A549 (cell line): Measurements from ENCODE around the gene KCNK3. TPM values are rescaled to one million over a fixed set of nuclear protein-coding genes. Genes with fewer than 3 reads are reported as not detected.

ENCODE experiments used
- ATAC-seq, 2 experiments: fragments of 200-7000 bp in 1 of 2; fragments of >200 bp in 1 of 2; cut with Nextera tagmentation in 1 of 2; cut with Tn5 transposase in 1 of 2; 3 replicates each; pipeline versions ENCODE4 v1.8.0 to v1.9.1; 2018 to 2020; ENCODE audit warnings: mild to moderate bottlenecking in 1 of 2, moderate library complexity in 1 of 2
- CTCF ChIA-PET: fragments of 300-600 bp; sonication (Branson Sonifier 250); formaldehyde crosslinking; extraction: SDS; loops from one replicate; lab custom pipeline; 2021; ENCODE audit warnings: antibody characterized with exemption, inconsistent platforms; lab: Yijun Ruan, JAX
- POLR2A ChIA-PET: fragments of 350-600 bp; formaldehyde crosslinking; extraction: SDS; loops from one replicate; lab custom pipeline; 2021; ENCODE audit warnings: antibody characterized with exemption, inconsistent platforms; lab: Yijun Ruan, JAX
- DNase-seq, 2 experiments: peaks; one replicate each; pipeline versions ENCODE4 v3.0.0 to v3.0.0-alpha.2; 2011 to 2016; ENCODE audit warnings: low read depth in 1 of 2, low spot score in 1 of 2
- FAIRE-seq: peaks from 2 replicates; lab custom pipeline; 2011; peaks lifted over from hg19 to GRCh38; lab: Jason Lieb, UNC
- H3K27ac ChIP-seq, 2 experiments: fragments of >200 bp; sonication (Bioruptor Twin); formaldehyde crosslinking; 3 replicates each; pipeline ENCODE4 v1.5.1; 2016 to 2017
- H3K4me1 ChIP-seq: fragments of >200 bp; sonication (Bioruptor Twin); formaldehyde crosslinking; 3 replicates; pipeline ENCODE4 v1.6.1; 2016
- H3K4me2 ChIP-seq: fragments of >200 bp; sonication (Bioruptor Twin); formaldehyde crosslinking; 3 replicates; pipeline ENCODE4 v1.6.1; 2016
- H3K4me3 ChIP-seq: fragments of >200 bp; sonication (Bioruptor Twin); formaldehyde crosslinking; 3 replicates; pipeline ENCODE4 v1.5.1; 2016
- H3K9me3 ChIP-seq: fragments of >200 bp; sonication (Bioruptor Twin); formaldehyde crosslinking; 3 replicates; pipeline ENCODE4 v1.6.1; 2016
- GATA3 ChIP-seq: IDR thresholded peaks from 2 replicates; pipeline ENCODE4 v1.6.1; 2012; ENCODE audit warnings: borderline replicate concordance
- HEYL ChIP-seq: fragments of 250-450 bp; sonication (Bioruptor Pico); IDR thresholded peaks from 2 replicates; pipeline ENCODE4 v1.8.0; 2021; ENCODE audit warnings: mild to moderate bottlenecking, moderate library complexity
- HOXB5 ChIP-seq: fragments of 250-450 bp; sonication (Bioruptor Pico); IDR thresholded peaks from 2 replicates; pipeline ENCODE4 v1.5.0; 2020; ENCODE audit warnings: mild to moderate bottlenecking, moderate library complexity
- JUNB ChIP-seq: fragments of >200 bp; sonication (Bioruptor Twin); formaldehyde crosslinking; IDR thresholded peaks from 2 replicates; pipeline ENCODE4 v1.6.1; 2016
- KDM1A ChIP-seq: fragments of 200-600 bp; sonication (generic); IDR thresholded peaks from 2 replicates; pipeline ENCODE4 v1.6.1; 2016; ENCODE audit warnings: low read depth, mild to moderate bottlenecking
- KDM5A ChIP-seq: fragments of 200-600 bp; sonication (generic); IDR thresholded peaks from 2 replicates; pipeline ENCODE4 v1.6.1; 2016; ENCODE audit warnings: antibody characterized with exemption, mild to moderate bottlenecking
- MAFK ChIP-seq: fragments of 450-650 bp; IDR thresholded peaks from 2 replicates; pipeline ENCODE4 v1.6.1; 2014; ENCODE audit not compliant: partially characterized antibody
- NFE2L2 ChIP-seq: fragments of 150-350 bp; conservative IDR thresholded peaks from 2 replicates; pipeline ENCODE4 v1.6.1; 2014; ENCODE audit warnings: low read length
- PHF8 ChIP-seq: fragments of 200-600 bp; sonication (generic); IDR thresholded peaks from 2 replicates; pipeline ENCODE4 v1.6.1; 2016; ENCODE audit warnings: low read depth, mild to moderate bottlenecking, antibody characterized with exemption, moderate library complexity, borderline replicate concordance
- POLR2A ChIP-seq: IDR thresholded peaks from 2 replicates; pipeline ENCODE4 v1.6.1; 2012; ENCODE audit warnings: mild to moderate bottlenecking, low read length
- RAD21 ChIP-seq, 2 experiments: fragments of >200 bp in 1 of 2; sonication (Bioruptor Twin) in 1 of 2; formaldehyde crosslinking in 1 of 2; IDR thresholded peaks in 1 of 2; conservative IDR thresholded peaks in 1 of 2; 2 replicates in 1 of 2; 3 replicates in 1 of 2; pipeline ENCODE4 v1.6.1; 2012 to 2018; ENCODE audit warnings: inconsistent platforms in 1 of 2
- RFX5 ChIP-seq: fragments of 450-650 bp; IDR thresholded peaks from 2 replicates; pipeline ENCODE4 v1.7.1; 2014; ENCODE audit warnings: antibody characterized with exemption, mild to moderate bottlenecking, moderate library complexity
- TFCP2L1 ChIP-seq: fragments of 250-450 bp; sonication (Bioruptor Pico); IDR thresholded peaks from 2 replicates; pipeline ENCODE4 v1.5.0; 2021; ENCODE audit warnings: mild to moderate bottlenecking
- TP53 ChIP-seq: fragments of 250-450 bp; sonication (Bioruptor Pico); IDR thresholded peaks from 2 replicates; pipeline ENCODE4 v1.5.0; 2021; ENCODE audit warnings: mild to moderate bottlenecking, moderate library complexity
- ZFP36 ChIP-seq: fragments of 450-650 bp; IDR thresholded peaks from 2 replicates; pipeline ENCODE4 v1.6.1; 2014; ENCODE audit warnings: borderline replicate concordance; ENCODE audit not compliant: partially characterized antibody
- ZSCAN20 ChIP-seq: fragments of 250-450 bp; sonication (Bioruptor Pico); IDR thresholded peaks from 2 replicates; pipeline ENCODE4 v1.8.0; 2022; ENCODE audit warnings: mild to moderate bottlenecking, moderate library complexity
- WGBS: methylation state at CpG from one replicate; pipeline ENCODE4 v1.1.6; 2017; ENCODE audit errors: missing lambda C conversion rate; 5-methylcytosine and 5-hydroxymethylcytosine counted together
- polyA plus RNA-seq, 4 experiments: library from polyadenylated mRNA; depleted of rRNA in 3 of 4; stranded (reverse); fragments of >200 nt; fragmentation: RNase III in 1 of 4; extraction: RNeasy Plus Mini Kit Qiagen cat#74134 plus additional on column Dnase treatment in 1 of 4; gene quantifications; 2 replicates in 3 of 4; 3 replicates in 1 of 4; pipeline ENCODE4 v1.2.3, GENCODE V29; 2011 to 2017
- TF ChIP-seq, protein P1 (sequence below): IDR thresholded peaks from 2 replicates; pipeline ENCODE4 v1.6.1; 2012; ENCODE audit warnings: low read depth, borderline replicate concordance
- TF ChIP-seq, protein P2 (sequence below): fragments of 450-650 bp; IDR thresholded peaks from 2 replicates; pipeline ENCODE4 v1.6.1; 2014; ENCODE audit warnings: antibody characterized with exemption
- TF ChIP-seq, protein P3 (sequence below): fragments of 250-450 bp; sonication (Bioruptor Pico); IDR thresholded peaks from 2 replicates; pipeline ENCODE4 v1.5.0; 2020; ENCODE audit warnings: low read depth, mild to moderate bottlenecking, moderate library complexity

Gene KCNK3
- polyA plus RNA-seq, 2 of the 4 experiments (the other 2 are of a cell fraction), result 2.4 to 2.8 TPM

DNA sequence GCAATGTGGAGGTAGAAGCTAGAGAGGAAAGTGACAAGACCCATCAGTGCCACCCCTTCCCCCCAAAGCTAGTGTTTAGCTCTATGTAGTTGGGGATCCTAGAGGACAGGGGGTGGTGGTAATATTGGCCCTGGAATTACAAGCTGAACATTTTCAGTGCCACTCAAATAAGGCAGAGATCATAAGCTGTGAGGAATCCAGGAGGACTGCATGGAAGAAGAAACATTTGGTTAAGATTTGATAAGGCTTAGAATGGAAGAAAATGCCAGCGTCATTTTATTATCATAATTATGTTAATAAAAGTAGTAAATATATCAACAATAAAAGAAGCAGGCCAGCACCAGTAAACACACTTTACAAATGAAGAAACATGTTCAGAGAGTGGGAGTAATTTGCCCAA is 33.7 kb downstream of the KCNK3 start:
- POLR2A ChIA-PET, result interaction anchor here (0.6 kb wide), 1 partner anchor 27 kb away, joined by 3 read pairs; no protein-coding TSS in a partner anchor
- peaks cover 74% of the 10 kb centered on the region for H3K4me1 ChIP-seq
- DNase-seq (no peak), FAIRE-seq (no peak), ATAC-seq (no peak)
- H3K9me3 ChIP-seq, result no peaks in the 10 kb centered on the region
- peak overlapping the region; percentile 94 for H3K27ac ChIP-seq
- 0 out of 3 replicates have a peak overlapping the region, but pooled peaks have one; percentile 78 for H3K4me2 ChIP-seq
- no peak for TF ChIP-seq RFX5
- TF ChIP-seq ZFP36, result peak; percentile 98
- no peak overlapping the region for H3K4me3 ChIP-seq
- CTCF ChIA-PET, result interaction anchor here (0.7 to 5.0 kb wide), 4 partner anchors 8 to 222 kb away, joined by 4 to 47 read pairs (median 24); no protein-coding TSS in a partner anchor
- WGBS, result 38% methylated on average over 1 of the region's 1 CpG

DNA sequence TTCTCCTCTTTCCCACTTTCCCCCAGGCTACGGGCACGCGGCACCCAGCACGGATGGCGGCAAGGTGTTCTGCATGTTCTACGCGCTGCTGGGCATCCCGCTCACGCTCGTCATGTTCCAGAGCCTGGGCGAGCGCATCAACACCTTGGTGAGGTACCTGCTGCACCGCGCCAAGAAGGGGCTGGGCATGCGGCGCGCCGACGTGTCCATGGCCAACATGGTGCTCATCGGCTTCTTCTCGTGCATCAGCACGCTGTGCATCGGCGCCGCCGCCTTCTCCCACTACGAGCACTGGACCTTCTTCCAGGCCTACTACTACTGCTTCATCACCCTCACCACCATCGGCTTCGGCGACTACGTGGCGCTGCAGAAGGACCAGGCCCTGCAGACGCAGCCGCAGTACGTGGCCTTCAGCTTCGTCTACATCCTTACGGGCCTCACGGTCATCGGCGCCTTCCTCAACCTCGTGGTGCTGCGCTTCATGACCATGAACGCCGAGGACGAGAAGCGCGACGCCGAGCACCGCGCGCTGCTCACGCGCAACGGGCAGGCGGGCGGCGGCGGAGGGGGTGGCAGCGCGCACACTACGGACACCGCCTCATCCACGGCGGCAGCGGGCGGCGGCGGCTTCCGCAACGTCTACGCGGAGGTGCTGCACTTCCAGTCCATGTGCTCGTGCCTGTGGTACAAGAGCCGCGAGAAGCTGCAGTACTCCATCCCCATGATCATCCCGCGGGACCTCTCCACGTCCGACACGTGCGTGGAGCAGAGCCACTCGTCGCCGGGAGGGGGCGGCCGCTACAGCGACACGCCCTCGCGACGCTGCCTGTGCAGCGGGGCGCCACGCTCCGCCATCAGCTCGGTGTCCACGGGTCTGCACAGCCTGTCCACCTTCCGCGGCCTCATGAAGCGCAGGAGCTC is 35.4 kb downstream of the KCNK3 start:
- ATAC-seq (no peak), FAIRE-seq (no peak), DNase-seq (no peak)
- Histone ChIP-seq H3K4me3 (no peak overlapping the region), H3K9me3 (no peaks in the 10 kb centered on the region), H3K4me2 (no peak overlapping the region), H3K4me1 (peaks cover 74% of the 10 kb centered on the region), H3K27ac (peak overlapping the region in 1 of 2 experiments; percentile 94; a peak in 4 of 6 replicates)
- POLR2A ChIA-PET, result no interaction called here
- CTCF ChIA-PET, result interaction anchor here (1.2 to 22.6 kb wide), 4 partner anchors 10 to 117 kb away, joined by 3 to 736 read pairs (median 56); no protein-coding TSS in a partner anchor
- TF ChIP-seq HOXB5 (no peak), POLR2A (peak; percentile 14; the same call in 1 of the 2 replicates)
- WGBS, result 96% methylated on average over 80 of the region's 101 CpGs

DNA sequence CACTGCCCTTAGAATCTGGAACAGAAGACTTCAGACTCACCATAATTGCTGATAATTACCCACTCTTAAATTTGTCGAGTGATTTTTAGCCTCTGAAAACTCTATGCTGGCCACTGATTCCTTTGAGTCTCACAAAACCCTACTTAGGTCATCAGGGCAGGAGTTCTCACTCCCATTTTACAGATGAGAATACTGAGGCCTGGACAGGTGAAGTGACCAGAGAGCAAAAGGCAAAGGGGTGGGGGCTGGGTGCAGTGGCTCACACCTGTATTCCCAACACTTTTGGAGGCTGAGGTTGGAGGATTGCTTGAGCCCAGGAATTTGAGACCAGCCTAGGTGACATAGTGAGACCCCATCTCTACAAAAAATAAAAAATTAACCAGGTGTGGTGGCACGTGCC is 36.8 kb downstream of the KCNK3 start:
- no peaks in the 10 kb centered on the region for H3K9me3 ChIP-seq
- no peak overlapping the region for H3K4me3 ChIP-seq
- ChIA-PET CTCF (interaction anchor here (1.2 to 22.6 kb wide), 5 partner anchors 9 to 119 kb away, joined by 3 to 736 read pairs (median 6); no protein-coding TSS in a partner anchor), POLR2A (no interaction called here)
- TF ChIP-seq GATA3 (no peak), KDM1A (0 out of 2 replicates have a peak, but pooled peaks have one; percentile 38), PHF8 (no peak), MAFK (no peak)
- no peak overlapping the region for H3K4me2 ChIP-seq
- H3K4me1 ChIP-seq, result peaks cover 62% of the 10 kb centered on the region
- no peak for FAIRE-seq
- no peak for ATAC-seq
- DNase-seq, result no peak
- peak overlapping the region; percentile 32 to 94; a peak in 5 of 6 replicates for H3K27ac ChIP-seq
- WGBS, result 75% methylated on average over 2 of the region's 2 CpGs

DNA sequence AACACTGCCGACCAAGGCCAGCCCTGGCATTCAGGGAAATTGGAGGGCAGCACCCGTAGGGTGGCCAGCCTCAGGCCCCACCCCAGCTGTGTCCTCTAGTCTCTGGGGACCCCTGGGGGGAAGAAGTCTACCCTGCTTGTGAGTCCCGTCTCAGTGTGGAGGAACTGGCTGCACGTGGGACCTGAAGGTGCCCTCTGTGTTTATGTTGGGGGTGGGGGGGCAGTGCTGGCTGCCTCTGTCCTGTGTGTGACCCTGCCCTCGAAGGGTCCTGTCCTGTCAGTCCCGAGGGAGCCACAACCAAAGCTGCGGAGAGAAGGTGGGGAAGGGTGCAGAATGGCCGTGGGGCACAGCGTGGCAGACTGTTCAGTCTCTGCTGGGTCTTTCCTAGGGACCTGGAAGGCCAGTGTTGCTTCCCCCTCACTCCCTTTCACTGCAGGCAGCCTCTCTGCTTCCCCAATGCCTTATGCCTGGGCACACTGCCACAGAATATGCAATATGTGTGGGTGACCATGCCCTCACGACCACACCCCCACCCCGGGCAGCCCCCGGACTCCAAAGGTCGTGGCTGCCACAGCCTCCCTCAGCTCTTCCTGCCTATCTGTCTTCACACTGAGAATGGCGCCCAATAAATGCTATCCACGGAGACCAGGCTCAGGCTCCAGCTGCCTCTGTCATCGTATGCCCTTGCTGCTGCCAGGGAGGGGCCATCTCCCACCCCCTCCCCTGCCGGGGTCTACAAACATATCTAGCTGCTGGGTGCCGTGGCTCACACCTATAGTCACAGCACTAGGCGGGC is 38.2 kb downstream of the KCNK3 start:
- POLR2A ChIA-PET, result no interaction called here

DNA sequence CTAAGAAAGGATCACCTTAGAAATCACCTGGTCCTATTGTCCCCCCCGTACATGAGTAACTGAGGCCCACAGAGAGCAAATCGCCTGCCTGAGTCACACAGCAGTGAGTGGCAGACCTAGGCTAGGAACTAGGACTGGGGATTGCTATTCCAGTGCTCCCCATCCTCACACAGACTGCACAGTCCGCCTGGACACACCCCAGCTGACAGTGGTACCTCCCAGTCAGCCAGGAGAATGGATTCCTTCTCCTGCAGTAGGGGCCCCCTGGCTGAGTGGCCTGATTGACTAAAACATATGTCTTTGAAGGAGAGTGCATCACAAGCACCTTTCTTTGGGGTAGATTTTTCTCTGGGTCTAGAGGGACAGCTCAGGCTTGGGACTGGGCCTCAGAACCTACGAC is 39.2 kb downstream of the KCNK3 start:
- TF ChIP-seq JUNB, result no peak
- TF ChIP-seq, protein P1, sequence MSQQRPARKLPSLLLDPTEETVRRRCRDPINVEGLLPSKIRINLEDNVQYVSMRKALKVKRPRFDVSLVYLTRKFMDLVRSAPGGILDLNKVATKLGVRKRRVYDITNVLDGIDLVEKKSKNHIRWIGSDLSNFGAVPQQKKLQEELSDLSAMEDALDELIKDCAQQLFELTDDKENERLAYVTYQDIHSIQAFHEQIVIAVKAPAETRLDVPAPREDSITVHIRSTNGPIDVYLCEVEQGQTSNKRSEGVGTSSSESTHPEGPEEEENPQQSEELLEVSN, result no peak
- TF ChIP-seq TFCP2L1, result no peak
- TF ChIP-seq, protein P2, sequence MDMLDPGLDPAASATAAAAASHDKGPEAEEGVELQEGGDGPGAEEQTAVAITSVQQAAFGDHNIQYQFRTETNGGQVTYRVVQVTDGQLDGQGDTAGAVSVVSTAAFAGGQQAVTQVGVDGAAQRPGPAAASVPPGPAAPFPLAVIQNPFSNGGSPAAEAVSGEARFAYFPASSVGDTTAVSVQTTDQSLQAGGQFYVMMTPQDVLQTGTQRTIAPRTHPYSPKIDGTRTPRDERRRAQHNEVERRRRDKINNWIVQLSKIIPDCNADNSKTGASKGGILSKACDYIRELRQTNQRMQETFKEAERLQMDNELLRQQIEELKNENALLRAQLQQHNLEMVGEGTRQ, result no peak
- TF ChIP-seq RAD21 (conservative IDR thresholded peaks at IDR 0.05 in 1 of 2, IDR thresholded peaks at IDR 0.05 in 1 of 2), result no peak
- TF ChIP-seq NFE2L2, result no peak
- no peak for TF ChIP-seq KDM1A
- TF ChIP-seq TP53 (CRISPR knock-in tag), result no peak
- TF ChIP-seq KDM5A, result no peak
- no peak for TF ChIP-seq POLR2A
- TF ChIP-seq ZSCAN20, result no peak
- no peak for TF ChIP-seq HEYL (CRISPR knock-in tag)
- TF ChIP-seq HOXB5, result no peak
- no peak for TF ChIP-seq ZFP36
- POLR2A ChIA-PET, result interaction anchor here (1.1 kb wide), 1 partner anchor 39 kb away, joined by 3 read pairs; the partner anchor contains the start of gene KCNK3
- CTCF ChIA-PET, result interaction anchor here (0.8 to 22.6 kb wide), 8 partner anchors 10 to 154 kb away, joined by 3 to 736 read pairs (median 4); partner anchors contain the start of gene CIB4
- ATAC-seq (no peak), FAIRE-seq (no peak), DNase-seq (no peak)
- Histone ChIP-seq H3K4me2 (no peak overlapping the region), H3K9me3 (no peaks in the 10 kb centered on the region), H3K4me1 (peaks cover 60% of the 10 kb centered on the region), H3K27ac (peak overlapping the region; percentile 24 to 94; a peak in 5 of 6 replicates), H3K4me3 (no peak overlapping the region)
- WGBS, result 81% methylated on average over 4 of the region's 4 CpGs

More for the DNA sequence above, 38.2 kb downstream of the KCNK3 start:
- CTCF ChIA-PET, result interaction anchor here (0.5 to 22.6 kb wide), 6 partner anchors 9 to 228 kb away, joined by 3 to 736 read pairs (median 4); no protein-coding TSS in a partner anchor
- ATAC-seq, result peak in 1 of 2 experiments; percentile 34; a peak in 3 of 6 replicates
- peaks cover 62% of the 10 kb centered on the region for H3K4me1 ChIP-seq
- no peak for DNase-seq
- peak overlapping the region; percentile 32; the same call in 2 of the 3 replicates for H3K4me2 ChIP-seq
- H3K9me3 ChIP-seq, result no peaks in the 10 kb centered on the region
- FAIRE-seq, result no peak
- TF ChIP-seq, protein P3, sequence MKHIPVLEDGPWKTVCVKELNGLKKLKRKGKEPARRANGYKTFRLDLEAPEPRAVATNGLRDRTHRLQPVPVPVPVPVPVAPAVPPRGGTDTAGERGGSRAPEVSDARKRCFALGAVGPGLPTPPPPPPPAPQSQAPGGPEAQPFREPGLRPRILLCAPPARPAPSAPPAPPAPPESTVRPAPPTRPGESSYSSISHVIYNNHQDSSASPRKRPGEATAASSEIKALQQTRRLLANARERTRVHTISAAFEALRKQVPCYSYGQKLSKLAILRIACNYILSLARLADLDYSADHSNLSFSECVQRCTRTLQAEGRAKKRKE (CRISPR knock-in tag), result no peak
- no peak overlapping the region for H3K4me3 ChIP-seq
- H3K27ac ChIP-seq, result peak overlapping the region; percentile 48 to 94
- WGBS, result 64% methylated on average over 17 of the region's 19 CpGs
